GM19372 (cell line): ENCODE data around the gene MARCHF2.
A peak's percentile ranks its signal among the peaks of the same experiment; 100 is the strongest.
"Not testable (repeated sequence)": the region's sequence is repeated elsewhere in the genome, so short reads cannot be mapped to it uniquely, and the experiment has no call there.

Experiments
- ATAC-seq: cut with Tn5 transposase; IDR thresholded peaks from one replicate; pipeline ENCODE4 v1.9.1; 2021; ENCODE audit warnings: mild to moderate bottlenecking, low read depth, moderate library complexity; ENCODE audit not compliant: unreplicated experiment

The MARCHF2 gene, protein sequence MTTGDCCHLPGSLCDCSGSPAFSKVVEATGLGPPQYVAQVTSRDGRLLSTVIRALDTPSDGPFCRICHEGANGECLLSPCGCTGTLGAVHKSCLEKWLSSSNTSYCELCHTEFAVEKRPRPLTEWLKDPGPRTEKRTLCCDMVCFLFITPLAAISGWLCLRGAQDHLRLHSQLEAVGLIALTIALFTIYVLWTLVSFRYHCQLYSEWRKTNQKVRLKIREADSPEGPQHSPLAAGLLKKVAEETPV

GRCh38 chr19:8412783-8413628, at the start of gene MARCHF2:
Gene MARCHF2 (plus strand): TSS chr19:8413305. CDS start chr19:8421841, 8,536 bp downstream.
- ATAC-seq: peak; percentile 99

DNA sequence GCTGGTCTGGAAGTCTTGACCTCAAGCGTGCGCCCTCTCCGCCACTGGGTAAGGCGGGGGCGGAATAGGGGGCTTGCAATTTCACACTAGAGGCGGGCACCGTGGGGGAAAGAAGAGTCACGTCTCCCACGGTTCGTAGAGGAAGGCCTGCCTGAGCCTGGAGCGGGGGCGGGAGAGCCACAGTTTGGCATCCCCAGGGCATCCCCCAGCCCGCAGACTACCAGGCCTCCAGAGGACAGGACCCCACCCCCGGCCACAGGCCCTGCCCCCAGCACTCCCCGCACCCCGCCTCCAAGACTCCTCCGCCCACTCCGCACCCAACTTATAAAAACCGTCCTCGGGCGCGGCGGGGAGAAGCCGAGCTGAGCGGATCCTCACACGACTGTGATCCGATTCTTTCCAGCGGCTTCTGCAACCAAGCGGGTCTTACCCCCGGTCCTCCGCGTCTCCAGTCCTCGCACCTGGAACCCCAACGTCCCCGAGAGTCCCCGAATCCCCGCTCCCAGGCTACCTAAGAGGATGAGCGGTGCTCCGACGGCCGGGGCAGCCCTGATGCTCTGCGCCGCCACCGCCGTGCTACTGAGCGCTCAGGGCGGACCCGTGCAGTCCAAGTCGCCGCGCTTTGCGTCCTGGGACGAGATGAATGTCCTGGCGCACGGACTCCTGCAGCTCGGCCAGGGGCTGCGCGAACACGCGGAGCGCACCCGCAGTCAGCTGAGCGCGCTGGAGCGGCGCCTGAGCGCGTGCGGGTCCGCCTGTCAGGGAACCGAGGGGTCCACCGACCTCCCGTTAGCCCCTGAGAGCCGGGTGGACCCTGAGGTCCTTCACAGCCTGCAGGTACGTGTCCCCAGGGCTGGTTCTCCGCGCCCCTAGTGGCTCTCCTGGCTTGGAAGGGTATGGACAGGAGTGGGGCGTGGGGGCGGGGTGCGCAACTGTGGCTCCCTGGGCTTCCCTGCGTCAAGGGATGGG, 49.0 kb upstream of the MARCHF2 start, which contains the start of gene ANGPTL4:
Gene ANGPTL4, plus strand, starts transcription at position 353 of the 969 bp plus-strand sequence. Its CDS starts 167 bp downstream, at position 520.
- no peak for ATAC-seq

GRCh38 chr19:8366121-8366581, 47.0 kb upstream of the MARCHF2 start:
- ATAC-seq: no peak

DNA sequence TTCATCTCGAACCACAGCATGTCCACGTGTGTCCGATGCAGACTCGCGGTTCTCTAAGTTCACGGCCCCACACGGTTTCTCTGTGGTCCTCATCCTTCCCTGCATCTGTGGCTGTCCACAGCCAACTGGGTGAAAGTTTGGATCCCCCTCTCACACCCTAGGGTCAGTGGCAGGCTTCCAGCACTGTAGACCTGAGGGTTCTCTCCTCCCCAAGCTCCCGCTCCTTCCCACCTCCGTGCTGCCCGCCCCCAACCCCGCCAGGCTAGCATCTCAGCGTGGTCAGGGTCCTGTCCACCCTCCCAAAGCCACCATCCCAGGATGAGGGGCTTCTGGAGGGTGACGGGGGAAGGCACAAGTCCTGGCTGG, 46.2 kb upstream of the MARCHF2 start:
- no peak for ATAC-seq

- ATAC-seq: no peak
Measured at GRCh38 chr19:8367327-8368001, 45.6 kb upstream of the MARCHF2 start.

DNA sequence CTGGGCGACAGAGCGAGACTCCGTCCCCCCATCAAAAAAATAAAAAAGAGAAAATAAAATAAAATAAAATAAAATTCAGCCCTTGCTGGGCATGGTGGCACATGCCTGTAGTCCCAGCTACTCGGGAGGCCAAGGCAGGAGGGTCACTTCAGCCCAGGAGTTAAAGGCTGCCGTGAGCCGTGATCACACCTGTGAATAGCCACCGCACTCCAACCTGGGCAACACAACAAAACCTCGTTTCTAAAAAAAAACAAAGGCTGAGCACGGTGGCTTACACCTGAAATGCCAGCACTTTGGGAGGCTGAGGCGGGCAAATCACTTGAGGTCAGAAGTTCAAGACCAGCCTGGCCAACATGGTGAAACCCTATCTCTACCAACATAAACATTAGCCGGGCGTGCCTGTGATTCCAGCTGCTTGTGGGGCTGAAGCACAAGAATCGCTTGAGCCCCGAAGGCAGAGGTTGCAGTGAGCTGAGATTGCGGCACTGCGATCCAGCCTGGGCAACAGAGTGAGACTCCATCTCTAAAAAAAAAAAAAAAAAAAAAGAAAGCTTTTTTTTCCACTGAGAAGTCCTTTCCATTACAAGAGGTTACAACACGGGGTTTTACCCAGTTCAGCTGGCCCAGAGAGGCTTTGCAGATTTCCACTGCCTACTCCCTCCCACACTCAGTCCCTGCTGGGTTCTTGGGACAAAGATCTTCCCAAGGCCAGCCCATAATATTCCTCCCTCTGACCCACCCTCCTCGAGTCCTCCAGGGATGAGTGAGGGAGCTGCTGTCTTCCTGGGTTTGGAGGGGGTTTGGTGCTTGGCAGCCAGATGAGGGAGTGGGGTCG, 42.7 kb upstream of the MARCHF2 start:
- ATAC-seq: no peak

GRCh38 chr19:8371011-8371804, 41.9 kb upstream of the MARCHF2 start:
- no peak for ATAC-seq

- ATAC-seq: no peak
Measured at GRCh38 chr19:8373867-8374813, 39.0 kb upstream of the MARCHF2 start.

DNA sequence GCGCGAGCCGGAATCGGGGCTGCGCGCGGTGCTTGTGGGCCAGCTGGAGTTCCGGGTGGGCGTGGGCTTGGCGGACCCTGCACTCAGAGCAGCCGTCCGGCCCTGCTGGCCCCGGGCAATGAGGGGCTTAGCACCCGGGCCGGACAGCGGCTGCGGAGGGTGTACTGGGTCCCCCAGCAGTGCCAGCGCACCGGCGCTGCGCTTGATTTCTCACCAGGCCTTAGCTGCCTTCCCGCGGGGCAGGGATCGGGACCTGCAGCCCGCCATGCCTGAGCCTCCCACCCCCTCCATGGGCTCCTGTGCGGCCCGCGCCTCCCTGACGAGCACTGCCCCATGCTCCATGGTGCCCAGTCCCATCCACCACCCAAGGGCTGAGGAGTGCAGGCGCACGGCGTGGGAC, 37.3 kb upstream of the MARCHF2 start:
- ATAC-seq: not testable (repeated sequence)

DNA sequence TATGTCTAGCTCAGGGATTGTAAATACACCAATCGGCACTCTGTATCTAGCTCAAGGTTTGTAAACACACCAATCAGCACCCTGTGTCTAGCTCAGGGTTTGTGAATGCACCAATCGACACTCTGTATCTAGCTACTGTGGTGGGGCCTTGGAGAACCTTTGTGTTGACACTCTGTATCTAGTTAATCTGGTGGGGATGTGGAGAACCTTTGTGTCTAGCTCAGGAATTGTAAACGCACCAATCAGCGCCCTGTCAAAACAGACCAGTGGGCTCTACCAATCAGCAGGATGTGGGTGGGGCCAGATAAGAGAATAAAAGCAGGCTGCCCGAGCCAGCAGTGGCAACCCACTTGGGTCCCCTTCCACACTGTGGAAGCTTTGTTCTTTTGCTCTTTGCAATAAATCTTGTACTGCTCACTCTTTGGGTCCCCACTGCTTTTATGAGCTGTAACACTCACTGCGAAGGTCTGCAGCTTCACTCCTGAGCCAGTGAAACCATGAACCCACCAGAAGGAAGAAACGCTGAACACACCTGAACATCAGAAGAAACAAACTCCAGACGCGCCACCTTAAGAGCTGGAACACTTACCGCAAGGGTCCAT, 36.6 kb upstream of the MARCHF2 start:
- not testable (repeated sequence) for ATAC-seq

DNA sequence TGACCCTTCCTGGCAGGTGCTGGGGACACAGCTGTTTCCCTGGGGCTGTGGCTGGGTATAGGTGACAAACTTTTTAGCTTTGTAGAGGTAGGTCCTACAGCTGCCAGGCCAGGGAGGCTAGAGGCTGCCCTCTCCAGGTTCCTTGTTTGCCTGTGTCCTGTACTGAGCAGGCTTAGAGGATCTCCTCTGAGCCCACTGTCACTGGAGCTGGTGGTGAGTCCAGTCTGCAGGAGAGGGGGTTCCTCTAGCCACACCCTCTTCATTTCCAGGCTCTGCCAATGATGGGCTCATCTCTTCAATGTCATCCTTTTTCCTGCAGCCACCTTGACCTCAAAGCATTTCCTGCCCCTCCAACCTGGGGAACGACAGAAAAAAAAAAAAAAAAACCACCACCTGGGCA, 35.5 kb upstream of the MARCHF2 start:
- no peak for ATAC-seq

GRCh38 chr19:8379156-8379891, 33.8 kb upstream of the MARCHF2 start:
- ATAC-seq: not testable (repeated sequence)

GRCh38 chr19:8384569-8384968, 28.5 kb upstream of the MARCHF2 start:
- ATAC-seq: not testable (repeated sequence)

- not testable (repeated sequence) for ATAC-seq
Measured at GRCh38 chr19:8385103-8385502, 28.0 kb upstream of the MARCHF2 start.

DNA sequence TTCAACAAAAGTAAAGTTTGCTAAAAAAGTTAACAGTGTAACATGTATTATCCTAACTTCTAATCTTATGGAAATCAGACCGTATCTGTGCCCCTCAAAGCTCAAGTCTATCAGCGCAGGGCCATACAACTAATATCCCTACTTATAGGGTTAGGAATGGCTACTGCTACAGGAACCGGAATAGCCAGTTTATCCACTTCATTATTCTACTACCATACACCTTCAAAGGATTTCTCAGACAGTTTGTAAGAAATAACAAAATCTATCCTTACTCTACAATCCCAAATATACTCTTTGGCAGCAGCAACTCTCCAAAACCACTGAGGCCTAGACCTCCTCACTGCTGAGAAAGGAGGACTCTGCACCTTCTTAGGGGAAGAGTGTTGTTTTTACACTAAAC, 27.5 kb upstream of the MARCHF2 start:
- not testable (repeated sequence) for ATAC-seq

DNA sequence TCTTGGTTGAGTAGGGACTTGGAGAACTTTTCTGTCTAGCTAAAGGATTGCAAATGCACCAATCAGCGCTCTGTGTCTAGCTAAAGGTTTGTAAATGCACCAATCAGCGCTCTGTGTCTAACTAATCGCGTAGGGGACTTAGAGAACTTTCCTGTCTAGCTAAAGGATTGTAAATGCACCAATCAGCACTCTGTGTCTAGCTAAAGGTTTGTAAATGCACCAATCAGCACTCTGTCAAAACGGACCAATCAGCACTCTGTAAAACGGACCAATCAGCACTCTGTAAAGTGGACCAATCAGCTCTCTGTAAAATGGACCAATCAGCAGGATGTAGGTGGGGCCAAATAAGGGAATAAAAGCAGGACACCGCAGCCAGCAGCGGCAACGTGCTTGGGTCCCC, 26.7 kb upstream of the MARCHF2 start:
- not testable (repeated sequence) for ATAC-seq
